HL-60 (cell line): ENCODE measurements around the gene RAP1GAP2.

ENCODE experiments used
- DNase-seq, 2 experiments: peaks; one replicate each; pipeline ENCODE4 v3.0.0-alpha.2; 2010 to 2020; ENCODE audit warnings: low read depth in 1 of 2, low spot score in 1 of 2
- H3K27ac ChIP-seq: fragments of 250-450 bp; sonication (Bioruptor Pico); replicated peaks from 2 replicates; pipeline ENCODE4 v1.5.1; 2020; ENCODE audit warnings: mild to moderate bottlenecking, moderate library complexity
- H3K27me3 ChIP-seq: fragments of 250-450 bp; sonication (Bioruptor Pico); 2 replicates; pipeline ENCODE4 v1.5.1; 2021; ENCODE audit warnings: mild to moderate bottlenecking, moderate library complexity; ENCODE audit not compliant: insufficient read depth, poor library complexity, severe bottlenecking
- H3K4me3 ChIP-seq: replicated peaks from 2 replicates; pipeline ENCODE4 v1.5.1; 2011; ENCODE audit warnings: mild to moderate bottlenecking, control low read depth, low read length; ENCODE audit not compliant: insufficient read depth
- CTCF ChIP-seq: IDR thresholded peaks from one replicate; pipeline ENCODE4 v1.5.1; 2011; ENCODE audit warnings: low read length, control low read depth, inconsistent platforms; ENCODE audit not compliant: insufficient read depth
- GABPA ChIP-seq: IDR thresholded peaks from 2 replicates; pipeline ENCODE4 v1.6.1; 2012; ENCODE audit warnings: low read depth
- POLR2AphosphoS5 ChIP-seq: IDR thresholded peaks from 2 replicates; pipeline ENCODE4 v1.6.1; 2012; ENCODE audit warnings: low read depth
- REST ChIP-seq: IDR thresholded peaks from 2 replicates; pipeline ENCODE4 v1.6.1; 2012; ENCODE audit warnings: low read depth; ENCODE audit not compliant: insufficient replicate concordance
- SPI1 ChIP-seq: IDR thresholded peaks from 2 replicates; pipeline ENCODE4 v1.6.1; 2012; ENCODE audit warnings: low read depth, mild to moderate bottlenecking, borderline replicate concordance

RAP1GAP2 gene

GRCh38 chr17:2878751-2879254 lies 82.6 kb downstream of the RAP1GAP2 start:
- no peak for DNase-seq
- TF ChIP-seq POLR2AphosphoS5: no peak
- TF ChIP-seq GABPA: no peak
- TF ChIP-seq CTCF: no peak
- TF ChIP-seq REST: no peak
- no peak for TF ChIP-seq SPI1
- Histone ChIP-seq H3K4me3 (no peak overlapping the region), H3K27ac (no peak overlapping the region), H3K27me3 (no peaks in the 10 kb centered on the region)

GRCh38 chr17:2880050-2880449 lies 83.8 kb downstream of the RAP1GAP2 start:
- Histone ChIP-seq H3K27me3 (no peaks in the 10 kb centered on the region), H3K4me3 (no peak overlapping the region), H3K27ac (no peak overlapping the region)
- no peak for DNase-seq
- TF ChIP-seq CTCF (no peak), SPI1 (no peak)

GRCh38 chr17:2881295-2881694 lies 85.1 kb downstream of the RAP1GAP2 start:
- no peak for DNase-seq
- H3K27ac ChIP-seq: no peak overlapping the region
- no peak for TF ChIP-seq SPI1
- no peak for TF ChIP-seq CTCF
- TF ChIP-seq GABPA: no peak
- no peak for TF ChIP-seq POLR2AphosphoS5
- no peak for TF ChIP-seq REST
- no peak overlapping the region for H3K4me3 ChIP-seq
- no peaks in the 10 kb centered on the region for H3K27me3 ChIP-seq

- H3K27me3 ChIP-seq: no peaks in the 10 kb centered on the region
- no peak for DNase-seq
- TF ChIP-seq SPI1 (no peak), POLR2AphosphoS5 (no peak), GABPA (no peak), CTCF (no peak), REST (no peak)
- H3K4me3 ChIP-seq: no peak overlapping the region
- no peak overlapping the region for H3K27ac ChIP-seq
Measured at GRCh38 chr17:2883544-2884213, 87.4 kb downstream of the RAP1GAP2 start.
